Fibroblast of skin of right quadriceps (primary cell): ENCODE data around the gene DVL1.

Experiments used
- DNase-seq: peaks from one replicate; pipeline ENCODE4 v3.0.0-alpha.2; 2013

Gene DVL1

GRCh38 chr1:1340185-1340584 is 9.0 kb downstream of the DVL1 start:
- DNase-seq, result no peak

- no peak for DNase-seq
Observed at GRCh38 chr1:1338278-1338677, 10.9 kb downstream of the DVL1 start.

GRCh38 chr1:1337793-1338147 is 11.4 kb downstream of the DVL1 start:
- no peak for DNase-seq

GRCh38 chr1:1336931-1337792 is 12.1 kb downstream of the DVL1 start:
- DNase-seq, result no peak

- DNase-seq, result no peak
Observed at GRCh38 chr1:1336446-1336845, 12.8 kb downstream of the DVL1 start.

- DNase-seq, result no peak
Observed at GRCh38 chr1:1335792-1336248, 13.4 kb downstream of the DVL1 start.

GRCh38 chr1:1335283-1335682 is 13.9 kb downstream of the DVL1 start:
- no peak for DNase-seq

GRCh38 chr1:1334835-1335234 is 14.4 kb downstream of the DVL1 start:
- DNase-seq, result no peak

GRCh38 chr1:1333551-1334241 is 15.5 kb downstream of the DVL1 start:
- DNase-seq, result no peak

GRCh38 chr1:1332774-1333480 is 16.3 kb downstream of the DVL1 start:
- no peak for DNase-seq

GRCh38 chr1:1332031-1332755 is 17.0 kb downstream of the DVL1 start:
- no peak for DNase-seq

- DNase-seq, result no peak
Observed at GRCh38 chr1:1331068-1331965, 17.9 kb downstream of the DVL1 start, which contains the start of gene TAS1R3. Gene TAS1R3, plus strand, starts transcription at chr1:1331280. Its CDS starts 66 bp downstream, at chr1:1331346.

- DNase-seq, result no peak
Observed at GRCh38 chr1:1330366-1331067, 18.7 kb downstream of the DVL1 start.

- no peak for DNase-seq
Observed at GRCh38 chr1:1329304-1330210, 19.7 kb downstream of the DVL1 start.

GRCh38 chr1:1328254-1328653 is 21.0 kb downstream of the DVL1 start:
- no peak for DNase-seq

GRCh38 chr1:1327291-1327690 is 21.9 kb downstream of the DVL1 start:
- DNase-seq, result no peak

- no peak for DNase-seq
Observed at GRCh38 chr1:1326075-1326605, 23.1 kb downstream of the DVL1 start.

GRCh38 chr1:1325288-1326074 is 23.7 kb downstream of the DVL1 start:
- DNase-seq, result no peak
